ENCODE results near the gene S100A1.
"Not testable (repeated sequence)": the region's sequence is repeated elsewhere in the genome, so short reads cannot be mapped to it uniquely, and the experiment has no call there.

The S100A1 gene

GRCh38 chr1:153658400-153659174 lies 30.4 kb downstream of the S100A1 start, which contains the start of gene SNAPIN:
Gene SNAPIN (plus strand): TSS chr1:153658703. CDS start chr1:153658744, 41 bp downstream.
- DNase-seq, result peak; percentile 91 to 94

- DNase-seq, result no peak
These were observed 30.9 kb downstream of the S100A1 start for GRCh38 chr1:153659175-153659534.

GRCh38 chr1:153659656-153660055 lies 31.4 kb downstream of the S100A1 start:
- DNase-seq, result no peak

GRCh38 chr1:153661111-153661708 lies 33.0 kb downstream of the S100A1 start:
- DNase-seq, result no peak

- no peak for DNase-seq
These were observed 34.0 kb downstream of the S100A1 start for GRCh38 chr1:153662269-153662668.

- no peak for DNase-seq
These were observed 35.0 kb downstream of the S100A1 start for GRCh38 chr1:153663211-153663610.

- no peak for DNase-seq
These were observed 39.2 kb downstream of the S100A1 start for GRCh38 chr1:153667439-153667838.

GRCh38 chr1:153668672-153669071 lies 40.4 kb downstream of the S100A1 start:
- not testable (repeated sequence) for DNase-seq

- no peak for DNase-seq
These were observed 41.4 kb downstream of the S100A1 start for GRCh38 chr1:153669606-153670005.

- DNase-seq, result no peak
These were observed 42.1 kb downstream of the S100A1 start for GRCh38 chr1:153670257-153670858.

- DNase-seq, result peak; percentile 99 to 100
These were observed 42.8 kb downstream of the S100A1 start, which contains the start of gene ILF2 for GRCh38 chr1:153670859-153671627. Gene ILF2 (minus strand): TSS chr1:153670993. CDS start chr1:153670922, 71 bp downstream.

GRCh38 chr1:153671628-153672353 lies 43.6 kb downstream of the S100A1 start:
- DNase-seq, result peak; percentile 49 to 50

- DNase-seq, result no peak
These were observed 45.3 kb downstream of the S100A1 start for GRCh38 chr1:153673511-153673910.

GRCh38 chr1:153677718-153678518 lies 49.7 kb downstream of the S100A1 start:
- DNase-seq, result peak; percentile 47 to 57

- peak in 1 of 2 donors; percentile 14 for DNase-seq
These were observed 50.5 kb downstream of the S100A1 start, which contains the start of gene NPR1 for GRCh38 chr1:153678519-153679336. Gene NPR1 (plus strand): TSS chr1:153678688. CDS start chr1:153679109, 421 bp downstream.

- peak in 1 of 2 donors; percentile 35 for DNase-seq
These were observed 51.3 kb downstream of the S100A1 start for GRCh38 chr1:153679337-153680119.

GRCh38 chr1:153680120-153680403 lies 51.8 kb downstream of the S100A1 start:
- no peak for DNase-seq
